Spinal cord (tissue), 10 donors: ENCODE results near the gene CAVIN2. TPM values are rescaled to one million over a fixed set of nuclear protein-coding genes. Genes with fewer than 3 reads are reported as not detected.
A peak's percentile ranks its signal among the peaks of the same experiment; 100 is the strongest.

Experiments
- DNase-seq, 6 donors: peaks; one replicate each; pipeline versions ENCODE4 v3.0.0 to v3.0.0-alpha.2; 2013 to 2015; ENCODE audit warnings: low spot score in 6 of 6, low read depth in 4 of 6
- H3K27ac ChIP-seq: one replicate; pipeline ENCODE4 v1.5.1; 2013; ENCODE audit warnings: low read depth, low read length, control low read depth
- H3K27me3 ChIP-seq: one replicate; pipeline ENCODE4 v1.6.1; 2013; ENCODE audit warnings: low read length; ENCODE audit not compliant: control insufficient read depth, insufficient read depth
- H3K36me3 ChIP-seq: one replicate; pipeline ENCODE4 v1.6.1; 2013; ENCODE audit warnings: low read length; ENCODE audit not compliant: control insufficient read depth, insufficient read depth
- H3K4me1 ChIP-seq: one replicate; pipeline ENCODE4 v1.6.1; 2013; ENCODE audit warnings: low read length; ENCODE audit not compliant: control insufficient read depth, insufficient read depth
- H3K4me3 ChIP-seq: one replicate; pipeline ENCODE4 v1.5.1; 2013; ENCODE audit warnings: low read depth, low read length, control low read depth
- H3K9me3 ChIP-seq: one replicate; pipeline ENCODE4 v1.6.1; 2013; ENCODE audit warnings: low read length; ENCODE audit not compliant: control insufficient read depth, insufficient read depth
- WGBS: methylation state at CpG from one replicate; pipeline ENCODE4 v1.1.5; 2013; ENCODE audit warnings: missing lambda C conversion rate; ENCODE audit not compliant: insufficient coverage; 5-methylcytosine and 5-hydroxymethylcytosine counted together
- polyA plus RNA-seq, 2 donors: library from polyadenylated mRNA; unstranded; fragments of 120-200 nt; gene quantifications; one replicate each; pipeline ENCODE4 v1.2.1, GENCODE V29; 2013; ENCODE audit not compliant: insufficient read length in 2 of 2
- total RNA-seq, 2 donors: library from RNA; depleted of rRNA in 1 of 2; stranded (reverse); fragments of 120-200 nt in 1 of 2; fragments of >200 nt in 1 of 2; gene quantifications; one replicate each; pipeline versions ENCODE4 v1.2.3 to v1.2.4, GENCODE V29; 2013 to 2014
- donor health status: healthy.

CAVIN2 gene
- total and polyA plus RNA-seq, 4 donors = 10.1 to 82.2 (median 20.8) TPM

DNA sequence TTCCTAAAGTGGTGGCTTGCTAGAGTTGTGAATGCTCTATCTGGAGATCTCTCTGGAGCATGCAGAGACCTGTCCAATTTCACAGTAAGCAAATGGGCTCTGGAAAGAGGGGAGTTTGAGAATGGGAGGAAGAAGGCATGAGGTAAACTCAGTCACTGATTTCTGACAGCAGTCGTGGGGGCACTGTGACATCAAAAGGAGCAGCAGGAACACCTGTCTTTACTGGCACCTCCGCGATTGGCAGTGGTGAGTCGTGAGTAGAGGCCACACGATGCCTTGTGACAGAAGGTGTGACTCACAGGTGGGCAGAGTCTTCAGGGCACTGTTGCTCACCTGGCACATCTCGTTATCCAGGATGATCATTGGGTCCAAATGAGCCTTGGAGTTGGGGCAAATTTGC, 38.8 kb upstream of the CAVIN2 start:
- Histone ChIP-seq H3K36me3 (no peaks in the 10 kb centered on the region), H3K27me3 (no peaks in the 10 kb centered on the region), H3K4me3 (no peak overlapping the region), H3K9me3 (no peaks in the 10 kb centered on the region), H3K27ac (no peak overlapping the region), H3K4me1 (no peaks in the 10 kb centered on the region)
- DNase-seq = no peak
- WGBS = 87% methylated on average over 5 of the region's 6 CpGs

DNA sequence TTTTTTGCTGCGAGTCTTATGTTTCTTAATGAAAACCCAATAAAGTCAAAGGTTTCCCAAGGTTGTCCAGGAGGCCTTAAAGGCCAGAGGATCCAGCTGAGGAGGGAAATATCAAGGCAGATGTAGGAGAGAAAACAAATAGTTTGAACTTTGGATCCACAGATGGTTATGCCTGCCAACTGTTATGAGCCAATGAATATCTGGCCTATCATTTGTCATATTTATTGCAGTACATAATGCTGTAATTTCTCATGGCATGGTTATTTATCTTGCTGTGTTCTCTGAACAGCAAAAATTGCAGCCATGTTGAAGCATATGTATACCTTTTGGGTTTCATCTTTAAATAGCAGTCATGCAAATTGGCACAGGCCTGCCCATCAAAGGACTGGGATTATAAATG, 38.2 kb upstream of the CAVIN2 start:
- Histone ChIP-seq H3K27ac (no peak overlapping the region), H3K4me3 (no peak overlapping the region), H3K4me1 (no peaks in the 10 kb centered on the region), H3K36me3 (no peaks in the 10 kb centered on the region), H3K9me3 (no peaks in the 10 kb centered on the region), H3K27me3 (no peaks in the 10 kb centered on the region)
- DNase-seq = peak in 1 of 6 donors; percentile 26
- no CpG with 5 or more reads among the region's 1 CpG for WGBS

GRCh38 chr2:191881982-191882816, 35.3 kb upstream of the CAVIN2 start:
- no peak overlapping the region for H3K4me3 ChIP-seq
- no peak overlapping the region for H3K27ac ChIP-seq
- 97% methylated on average over 31 of the region's 34 CpGs for WGBS
- H3K4me1 ChIP-seq = no peaks in the 10 kb centered on the region
- no peaks in the 10 kb centered on the region for H3K27me3 ChIP-seq
- DNase-seq = no peak
- no peaks in the 10 kb centered on the region for H3K9me3 ChIP-seq
- no peaks in the 10 kb centered on the region for H3K36me3 ChIP-seq

DNA sequence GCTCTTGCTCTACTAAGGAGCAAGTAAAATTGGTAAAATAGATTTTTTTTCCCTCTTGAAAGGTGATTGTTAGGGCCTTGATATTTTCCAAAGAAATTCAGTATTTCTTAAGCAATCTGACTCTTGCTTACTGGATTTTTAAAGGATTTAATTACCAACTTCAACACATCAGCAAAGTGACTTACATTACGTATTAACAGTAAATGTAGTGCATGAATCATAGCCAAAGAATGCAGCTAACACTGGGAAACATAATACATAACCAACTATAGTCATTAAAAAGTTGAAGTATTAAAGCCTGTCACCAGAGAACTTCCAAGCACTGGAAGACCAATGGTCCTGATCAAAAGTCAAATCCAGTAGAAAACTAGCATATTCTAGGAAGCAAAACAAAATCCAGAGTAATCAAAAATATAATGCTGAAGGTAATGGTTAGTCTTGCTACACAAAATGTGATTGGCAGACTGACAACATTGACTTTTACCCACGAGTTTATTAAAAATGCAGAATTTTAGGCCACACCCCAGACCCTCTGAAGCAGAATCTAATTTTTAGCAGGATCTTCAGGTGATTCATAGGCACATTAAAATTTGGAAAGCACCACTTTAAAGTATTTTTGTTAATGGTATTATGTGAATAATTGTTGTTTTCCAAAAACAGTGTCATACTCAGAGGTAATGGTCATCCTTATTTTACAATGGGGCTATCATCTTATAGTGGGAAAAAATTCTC, 31.8 kb upstream of the CAVIN2 start:
- H3K27me3 ChIP-seq = no peaks in the 10 kb centered on the region
- H3K36me3 ChIP-seq = no peaks in the 10 kb centered on the region
- DNase-seq = no peak
- no peak overlapping the region for H3K27ac ChIP-seq
- H3K4me1 ChIP-seq = no peaks in the 10 kb centered on the region
- H3K9me3 ChIP-seq = no peaks in the 10 kb centered on the region
- no peak overlapping the region for H3K4me3 ChIP-seq
- WGBS = no CpG with 5 or more reads among the region's 2 CpGs

GRCh38 chr2:191877875-191878274, 31.0 kb upstream of the CAVIN2 start:
- DNase-seq = no peak
- H3K4me3 ChIP-seq = no peak overlapping the region
- no peaks in the 10 kb centered on the region for H3K27me3 ChIP-seq
- H3K9me3 ChIP-seq = no peaks in the 10 kb centered on the region
- WGBS = 100% methylated on average over 1 of the region's 4 CpGs
- no peak overlapping the region for H3K27ac ChIP-seq
- H3K4me1 ChIP-seq = no peaks in the 10 kb centered on the region
- no peaks in the 10 kb centered on the region for H3K36me3 ChIP-seq

DNA sequence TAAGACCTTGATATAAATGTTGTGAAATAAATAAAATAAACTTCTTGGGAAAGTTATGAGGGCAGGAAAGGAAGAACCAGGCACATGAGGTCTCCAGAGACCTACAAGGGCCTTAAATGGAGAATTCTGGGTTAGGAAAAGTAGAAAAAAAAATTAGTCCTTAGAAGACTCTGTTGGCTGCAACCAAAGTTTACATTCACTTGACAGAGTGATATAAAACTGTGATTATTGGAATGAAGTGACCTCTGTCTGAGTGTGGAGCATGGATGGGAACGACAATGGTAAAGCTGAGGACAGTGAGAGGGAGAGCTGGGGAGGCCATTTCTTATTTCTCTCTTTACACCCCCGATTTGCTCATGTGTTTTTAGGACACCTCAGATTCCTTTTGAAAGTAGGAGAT, 29.0 kb upstream of the CAVIN2 start:
- H3K4me1 ChIP-seq = no peaks in the 10 kb centered on the region
- no peak overlapping the region for H3K27ac ChIP-seq
- H3K36me3 ChIP-seq = no peaks in the 10 kb centered on the region
- WGBS = 100% methylated on average over 1 of the region's 2 CpGs
- no peak overlapping the region for H3K4me3 ChIP-seq
- DNase-seq = no peak
- H3K9me3 ChIP-seq = no peaks in the 10 kb centered on the region
- H3K27me3 ChIP-seq = no peaks in the 10 kb centered on the region

- H3K9me3 ChIP-seq = no peaks in the 10 kb centered on the region
- H3K4me3 ChIP-seq = no peak overlapping the region
- DNase-seq = no peak
- H3K4me1 ChIP-seq = no peaks in the 10 kb centered on the region
- H3K36me3 ChIP-seq = no peaks in the 10 kb centered on the region
- H3K27me3 ChIP-seq = no peaks in the 10 kb centered on the region
- H3K27ac ChIP-seq = no peak overlapping the region
These were observed 23.9 kb upstream of the CAVIN2 start for GRCh38 chr2:191870744-191871143.

- no peaks in the 10 kb centered on the region for H3K4me1 ChIP-seq
- WGBS = no CpG with 5 or more reads among the region's 4 CpGs
- H3K27ac ChIP-seq = no peak overlapping the region
- no peaks in the 10 kb centered on the region for H3K36me3 ChIP-seq
- DNase-seq = peak in 2 of 6 donors; percentile 34 to 60
- H3K27me3 ChIP-seq = no peaks in the 10 kb centered on the region
- no peak overlapping the region for H3K4me3 ChIP-seq
- H3K9me3 ChIP-seq = no peaks in the 10 kb centered on the region
These were observed 22.9 kb upstream of the CAVIN2 start for GRCh38 chr2:191869781-191870180.

- Histone ChIP-seq H3K27me3 (no peaks in the 10 kb centered on the region), H3K36me3 (no peaks in the 10 kb centered on the region), H3K4me1 (no peaks in the 10 kb centered on the region), H3K9me3 (no peaks in the 10 kb centered on the region), H3K4me3 (no peak overlapping the region), H3K27ac (no peak overlapping the region)
- WGBS = 35% methylated on average over 3 of the region's 6 CpGs
- DNase-seq = peak in 1 of 6 donors; percentile 50
These were observed 22.3 kb upstream of the CAVIN2 start for GRCh38 chr2:191869178-191869577.

GRCh38 chr2:191867507-191867847, 20.6 kb upstream of the CAVIN2 start:
- no peaks in the 10 kb centered on the region for H3K9me3 ChIP-seq
- H3K4me3 ChIP-seq = no peak overlapping the region
- H3K27me3 ChIP-seq = no peaks in the 10 kb centered on the region
- H3K36me3 ChIP-seq = no peaks in the 10 kb centered on the region
- no CpG with 5 or more reads among the region's 1 CpG for WGBS
- H3K4me1 ChIP-seq = no peaks in the 10 kb centered on the region
- no peak for DNase-seq
- H3K27ac ChIP-seq = peak overlapping the region; percentile 74
